ENCODE results near the gene LPP. TPM values are rescaled to one million over a fixed set of nuclear protein-coding genes. Genes with fewer than 3 reads are reported as not detected.

LPP gene
- total RNA-seq, 1 experiment from 2014 or later = 120 TPM

DNA sequence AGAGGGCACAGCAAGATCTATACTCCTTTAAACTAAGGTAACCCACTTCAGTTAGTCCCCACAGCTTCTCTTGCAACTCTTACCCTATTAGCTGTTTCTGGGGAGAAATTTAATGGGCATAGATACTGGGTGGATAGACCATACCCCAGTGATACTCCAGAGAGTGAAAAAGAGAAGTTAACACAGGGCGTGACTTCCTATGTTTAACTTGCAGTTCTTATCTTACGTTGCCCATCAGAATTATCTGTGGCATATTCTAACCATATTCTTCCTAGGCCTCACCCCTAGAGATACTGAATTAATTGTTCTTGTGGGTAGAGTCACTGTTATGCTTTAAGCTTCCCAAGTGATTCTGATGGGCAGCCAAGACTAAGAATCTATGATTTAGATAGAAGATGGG, 532.4 kb downstream of the LPP start:
- intact Hi-C loops (cut with micrococcal nuclease; ENCODE audit: unreplicated experiment) = no loop called here
- no peaks in the 10 kb centered on the region for H3K36me3 ChIP-seq (ENCODE audit: control insufficient read depth, insufficient read depth, low read length)
- TF ChIP-seq, protein P1, sequence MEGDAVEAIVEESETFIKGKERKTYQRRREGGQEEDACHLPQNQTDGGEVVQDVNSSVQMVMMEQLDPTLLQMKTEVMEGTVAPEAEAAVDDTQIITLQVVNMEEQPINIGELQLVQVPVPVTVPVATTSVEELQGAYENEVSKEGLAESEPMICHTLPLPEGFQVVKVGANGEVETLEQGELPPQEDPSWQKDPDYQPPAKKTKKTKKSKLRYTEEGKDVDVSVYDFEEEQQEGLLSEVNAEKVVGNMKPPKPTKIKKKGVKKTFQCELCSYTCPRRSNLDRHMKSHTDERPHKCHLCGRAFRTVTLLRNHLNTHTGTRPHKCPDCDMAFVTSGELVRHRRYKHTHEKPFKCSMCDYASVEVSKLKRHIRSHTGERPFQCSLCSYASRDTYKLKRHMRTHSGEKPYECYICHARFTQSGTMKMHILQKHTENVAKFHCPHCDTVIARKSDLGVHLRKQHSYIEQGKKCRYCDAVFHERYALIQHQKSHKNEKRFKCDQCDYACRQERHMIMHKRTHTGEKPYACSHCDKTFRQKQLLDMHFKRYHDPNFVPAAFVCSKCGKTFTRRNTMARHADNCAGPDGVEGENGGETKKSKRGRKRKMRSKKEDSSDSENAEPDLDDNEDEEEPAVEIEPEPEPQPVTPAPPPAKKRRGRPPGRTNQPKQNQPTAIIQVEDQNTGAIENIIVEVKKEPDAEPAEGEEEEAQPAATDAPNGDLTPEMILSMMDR (IDR thresholded peaks at IDR 0.05; ENCODE audit: insufficient read depth in 1 of 2, low read depth in 1 of 2, low read length in 1 of 2, severe bottlenecking in 1 of 2, unreplicated experiment in 1 of 2) = no peak
- Mint-ChIP-seq H3K27ac (ENCODE audit: unreplicated experiment) (no peak overlapping the region), H3K36me3 (ENCODE audit: insufficient read depth, unreplicated experiment) (peaks cover 7% of the 10 kb centered on the region), H3K9me3 (ENCODE audit: unreplicated experiment) (no peaks in the 10 kb centered on the region), H3K4me3 (ENCODE audit: unreplicated experiment) (no peak overlapping the region), H3K27me3 (ENCODE audit: insufficient read depth, unreplicated experiment) (no peaks in the 10 kb centered on the region), H3K4me1 (ENCODE audit: low read depth, unreplicated experiment) (peaks cover 25% of the 10 kb centered on the region)
- no peaks in the 10 kb centered on the region for H3K27me3 ChIP-seq (replicated peaks; ENCODE audit: control insufficient read depth, insufficient read depth, low read length)
- no peaks in the 10 kb centered on the region for H3K9me3 ChIP-seq
- BruUV-seq (replicated peaks) = no TSS peak
- ChIA-PET POLR2A (no interaction called here), CTCF (no interaction called here)
- no peak overlapping the region for H3K4me3 ChIP-seq (ENCODE audit: low read depth, low read length)
- no peak for DNase-seq
- H3K4me1 ChIP-seq = peaks cover 33% of the 10 kb centered on the region

DNA sequence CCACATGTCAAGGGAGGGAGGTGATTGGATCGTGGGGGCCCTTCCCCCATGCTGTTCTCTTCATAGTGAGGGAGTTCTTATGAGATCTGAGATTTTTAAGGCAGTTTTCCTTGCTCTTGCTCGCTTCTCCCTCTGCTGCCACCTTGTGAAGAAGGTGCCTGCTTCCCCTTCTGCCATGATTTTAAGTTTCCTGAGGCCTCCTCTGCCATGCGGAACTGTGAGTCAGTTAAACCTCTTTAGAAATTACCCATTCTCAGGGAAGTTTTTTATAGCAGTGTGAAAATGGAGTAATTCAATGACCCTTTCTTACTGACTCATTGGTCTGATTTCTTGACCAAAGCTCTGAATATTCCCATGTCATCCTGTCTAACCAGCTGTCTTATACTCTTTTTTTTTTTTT, 533.4 kb downstream of the LPP start:
- Mint-ChIP-seq H3K27me3 (ENCODE audit: insufficient read depth, unreplicated experiment) (no peaks in the 10 kb centered on the region), H3K9me3 (ENCODE audit: unreplicated experiment) (no peaks in the 10 kb centered on the region), H3K4me1 (ENCODE audit: low read depth, unreplicated experiment) (peaks cover 25% of the 10 kb centered on the region), H3K36me3 (ENCODE audit: insufficient read depth, unreplicated experiment) (peaks cover 12% of the 10 kb centered on the region), H3K4me3 (ENCODE audit: unreplicated experiment) (no peak overlapping the region), H3K27ac (ENCODE audit: unreplicated experiment) (no peak overlapping the region)
- no peaks in the 10 kb centered on the region for H3K36me3 ChIP-seq (ENCODE audit: control insufficient read depth, insufficient read depth, low read length)
- POLR2A ChIA-PET = no interaction called here
- intact Hi-C loops (cut with micrococcal nuclease; ENCODE audit: unreplicated experiment) = no loop called here
- H3K4me1 ChIP-seq = peaks cover 33% of the 10 kb centered on the region
- BruUV-seq (replicated peaks) = no TSS peak
- CTCF ChIA-PET = no interaction called here
- no peak for DNase-seq
- TF ChIP-seq, protein P1 (IDR thresholded peaks at IDR 0.05; ENCODE audit: insufficient read depth in 1 of 2, low read depth in 1 of 2, low read length in 1 of 2, severe bottlenecking in 1 of 2, unreplicated experiment in 1 of 2) = peak in 1 of 2 experiments; percentile 2
- H3K9me3 ChIP-seq = no peaks in the 10 kb centered on the region
- no peaks in the 10 kb centered on the region for H3K27me3 ChIP-seq (replicated peaks; ENCODE audit: control insufficient read depth, insufficient read depth, low read length)
- no peak overlapping the region for H3K4me3 ChIP-seq (ENCODE audit: low read depth, low read length)

DNA sequence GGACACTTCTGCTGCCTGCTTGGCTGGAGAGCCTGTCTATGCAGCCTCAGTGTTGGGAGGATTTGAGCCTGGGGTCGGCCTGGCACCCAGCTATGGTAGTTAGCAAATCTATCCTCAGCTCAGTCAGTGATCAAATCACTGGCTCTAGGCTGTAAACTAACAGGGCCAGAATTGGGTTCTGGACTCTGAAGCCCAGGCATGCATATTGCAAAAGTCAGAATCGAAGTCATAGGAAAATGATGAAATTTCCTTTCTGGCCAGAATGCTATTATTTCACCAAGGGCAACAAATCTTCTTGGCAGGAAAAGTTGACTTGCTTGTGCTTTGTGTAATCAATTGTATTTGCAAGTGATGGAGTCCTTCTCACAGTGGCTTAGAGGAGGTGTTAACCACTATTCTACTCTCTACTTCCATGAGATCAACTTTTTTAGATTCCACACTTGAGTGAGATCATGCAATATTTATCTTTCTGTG, 535.2 kb downstream of the LPP start:
- H3K27me3 Mint-ChIP-seq (ENCODE audit: insufficient read depth, unreplicated experiment) = no peaks in the 10 kb centered on the region
- no TSS peak for BruUV-seq (replicated peaks)
- H3K36me3 Mint-ChIP-seq (ENCODE audit: insufficient read depth, unreplicated experiment) = peaks cover 12% of the 10 kb centered on the region
- Histone ChIP-seq H3K4me1 (peaks cover 28% of the 10 kb centered on the region), H3K9me3 (no peaks in the 10 kb centered on the region), H3K36me3 (ENCODE audit: control insufficient read depth, insufficient read depth, low read length) (no peaks in the 10 kb centered on the region), H3K27me3 (replicated peaks; ENCODE audit: control insufficient read depth, insufficient read depth, low read length) (no peaks in the 10 kb centered on the region), H3K4me3 (ENCODE audit: low read depth, low read length) (no peak overlapping the region)
- TF ChIP-seq, protein P1 (IDR thresholded peaks at IDR 0.05; ENCODE audit: insufficient read depth in 1 of 2, low read depth in 1 of 2, low read length in 1 of 2, severe bottlenecking in 1 of 2, unreplicated experiment in 1 of 2) = no peak
- CTCF ChIA-PET = interaction anchor here (0.6 to 0.7 kb wide), 2 partner anchors 74 to 1189 kb away, joined by 3 to 4 read pairs; no protein-coding TSS in a partner anchor
- H3K27ac Mint-ChIP-seq (ENCODE audit: unreplicated experiment) = no peak overlapping the region
- intact Hi-C loops (cut with micrococcal nuclease; ENCODE audit: unreplicated experiment) = no loop called here
- peaks cover 25% of the 10 kb centered on the region for H3K4me1 Mint-ChIP-seq (ENCODE audit: low read depth, unreplicated experiment)
- H3K4me3 Mint-ChIP-seq (ENCODE audit: unreplicated experiment) = no peak overlapping the region
- POLR2A ChIA-PET = interaction anchor here (0.6 kb wide), 1 partner anchor 164 kb away, joined by 9 read pairs; no protein-coding TSS in a partner anchor
- H3K9me3 Mint-ChIP-seq (ENCODE audit: unreplicated experiment) = no peaks in the 10 kb centered on the region
- DNase-seq = no peak

Data from Caco-2 (cell line).